ENCODE results near the gene CALN1.

GRCh38 chr7:71912476-71912875 lies 499.7 kb downstream of the CALN1 start:
- TF ChIP-seq EZH2 (IDR thresholded peaks at IDR 0.05; ENCODE audit: low read depth, unreplicated experiment) = no peak
- TF ChIP-seq CTCF (conservative IDR thresholded peaks at IDR 0.05; ENCODE audit: low read depth in 2 of 2) = no peak
- no peak for TF ChIP-seq POLR2AphosphoS5 (IDR thresholded peaks at IDR 0.05; ENCODE audit: low read depth)
- no peak for TF ChIP-seq EZH2phosphoT487 (IDR thresholded peaks at IDR 0.05; ENCODE audit: unreplicated experiment)
- TF ChIP-seq JUNB (IDR thresholded peaks at IDR 0.05; ENCODE audit: unreplicated experiment) = no peak
- TF ChIP-seq REST (IDR thresholded peaks at IDR 0.05; ENCODE audit: unreplicated experiment) = no peak

Measured in GM23338 (cell line).